ENCODE results near the gene CEP126.
"Not testable (repeated sequence)": the region's sequence is repeated elsewhere in the genome, so short reads cannot be mapped to it uniquely, and the experiment has no call there.

The CEP126 gene

DNA sequence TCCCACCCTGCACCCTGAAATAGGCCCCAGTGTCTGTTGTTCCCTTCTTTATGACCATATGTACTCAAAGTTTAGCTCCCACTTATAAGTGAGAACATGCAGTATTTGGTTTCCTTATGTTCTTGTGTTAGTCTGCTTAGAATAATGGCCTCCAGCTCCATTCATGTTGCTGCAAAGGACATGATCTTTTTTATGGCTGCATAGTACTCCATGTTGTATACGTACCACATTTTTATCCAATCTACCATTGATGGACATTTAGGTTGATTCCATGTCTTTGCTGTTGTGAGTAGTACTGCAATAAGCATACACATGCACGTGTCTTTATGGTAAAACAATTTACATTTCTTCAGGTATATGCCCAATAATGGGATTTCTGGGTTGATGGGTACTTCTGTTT, 60.9 kb downstream of the CEP126 start:
- no CpG with 5 or more reads among the region's 2 CpGs for WGBS (ENCODE audit: insufficient coverage, insufficient read length)
- no peak for DNase-seq (ENCODE audit: low read depth, low spot score)
- Histone ChIP-seq H3K9me3 (ENCODE audit: control insufficient read depth, insufficient read depth, low read length) (no peaks in the 10 kb centered on the region), H3K4me1 (ENCODE audit: control insufficient read depth, insufficient read depth, low read length) (no peaks in the 10 kb centered on the region), H3K27me3 (ENCODE audit: control insufficient read depth, insufficient read depth, low read length) (no peaks in the 10 kb centered on the region), H3K27ac (ENCODE audit: low read length) (no peak overlapping the region), H3K36me3 (ENCODE audit: control insufficient read depth, insufficient read depth, low read length) (no peaks in the 10 kb centered on the region), H3K4me3 (ENCODE audit: low read length) (no peak overlapping the region)

DNA sequence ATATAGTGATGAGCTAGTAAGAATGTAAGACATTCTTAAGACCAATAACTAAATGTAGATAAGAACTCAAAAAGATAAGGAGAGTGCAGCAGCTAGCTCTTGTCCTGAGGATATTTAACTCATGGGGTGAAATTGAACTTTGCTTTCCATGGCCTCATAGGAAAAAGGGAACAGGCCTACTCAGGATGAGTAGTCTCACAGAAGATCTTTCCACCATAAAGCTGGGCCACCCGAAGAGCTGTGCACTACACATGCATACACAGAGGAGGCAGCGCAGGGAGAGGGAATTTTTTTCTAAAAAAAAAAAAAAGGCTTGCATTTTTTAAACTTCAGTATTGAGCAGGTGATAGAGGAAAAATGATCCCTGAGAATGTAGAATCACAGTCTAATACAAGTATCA, 72.6 kb downstream of the CEP126 start:
- WGBS (ENCODE audit: insufficient coverage, insufficient read length) = no CpG with 5 or more reads among the region's 2 CpGs
- no peak for DNase-seq (ENCODE audit: low read depth, low spot score)
- Histone ChIP-seq H3K36me3 (ENCODE audit: control insufficient read depth, insufficient read depth, low read length) (no peaks in the 10 kb centered on the region), H3K27me3 (ENCODE audit: control insufficient read depth, insufficient read depth, low read length) (no peaks in the 10 kb centered on the region), H3K4me3 (ENCODE audit: low read length) (no peak overlapping the region), H3K27ac (ENCODE audit: low read length) (no peak overlapping the region), H3K9me3 (ENCODE audit: control insufficient read depth, insufficient read depth, low read length) (no peaks in the 10 kb centered on the region), H3K4me1 (ENCODE audit: control insufficient read depth, insufficient read depth, low read length) (no peaks in the 10 kb centered on the region)

GRCh38 chr11:101993172-101993571, 78.4 kb downstream of the CEP126 start:
- H3K4me1 ChIP-seq (ENCODE audit: control insufficient read depth, insufficient read depth, low read length) = no peaks in the 10 kb centered on the region
- H3K27me3 ChIP-seq (ENCODE audit: control insufficient read depth, insufficient read depth, low read length) = no peaks in the 10 kb centered on the region
- H3K4me3 ChIP-seq (ENCODE audit: low read length) = no peak overlapping the region
- H3K27ac ChIP-seq (ENCODE audit: low read length) = no peak overlapping the region
- no CpG with 5 or more reads among the region's 4 CpGs for WGBS (ENCODE audit: insufficient coverage, insufficient read length)
- H3K36me3 ChIP-seq (ENCODE audit: control insufficient read depth, insufficient read depth, low read length) = no peaks in the 10 kb centered on the region
- no peaks in the 10 kb centered on the region for H3K9me3 ChIP-seq (ENCODE audit: control insufficient read depth, insufficient read depth, low read length)
- no peak for DNase-seq (ENCODE audit: low read depth, low spot score)

DNA sequence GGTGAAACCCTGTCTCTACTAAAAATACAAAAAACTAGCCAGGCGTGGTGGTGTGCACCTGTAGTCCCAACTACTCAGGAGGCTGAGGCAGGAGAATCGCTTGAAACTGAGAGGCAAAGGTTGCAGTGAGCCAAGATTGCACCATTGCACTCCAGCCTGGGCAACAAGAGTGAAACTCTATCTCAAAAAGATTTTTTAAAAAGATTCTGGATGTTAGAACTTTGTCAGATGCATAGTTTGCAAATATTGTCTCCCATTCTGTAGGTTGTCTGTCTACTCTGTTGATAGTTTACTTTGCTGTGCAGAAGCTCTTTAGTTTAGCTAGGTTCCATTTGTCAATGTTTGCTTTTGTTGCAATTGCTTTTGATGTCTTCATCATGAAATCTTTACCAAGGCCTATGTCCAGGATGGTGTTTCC, 79.3 kb downstream of the CEP126 start:
- not testable (repeated sequence) for H3K4me1 ChIP-seq (ENCODE audit: control insufficient read depth, insufficient read depth, low read length); DNase-seq (ENCODE audit: low read depth, low spot score); H3K9me3 ChIP-seq (ENCODE audit: control insufficient read depth, insufficient read depth, low read length); H3K36me3 ChIP-seq (ENCODE audit: control insufficient read depth, insufficient read depth, low read length); H3K4me3 ChIP-seq (ENCODE audit: low read length); H3K27me3 ChIP-seq (ENCODE audit: control insufficient read depth, insufficient read depth, low read length); H3K27ac ChIP-seq (ENCODE audit: low read length)
- WGBS (ENCODE audit: insufficient coverage, insufficient read length) = no CpG with 5 or more reads among the region's 2 CpGs

DNA sequence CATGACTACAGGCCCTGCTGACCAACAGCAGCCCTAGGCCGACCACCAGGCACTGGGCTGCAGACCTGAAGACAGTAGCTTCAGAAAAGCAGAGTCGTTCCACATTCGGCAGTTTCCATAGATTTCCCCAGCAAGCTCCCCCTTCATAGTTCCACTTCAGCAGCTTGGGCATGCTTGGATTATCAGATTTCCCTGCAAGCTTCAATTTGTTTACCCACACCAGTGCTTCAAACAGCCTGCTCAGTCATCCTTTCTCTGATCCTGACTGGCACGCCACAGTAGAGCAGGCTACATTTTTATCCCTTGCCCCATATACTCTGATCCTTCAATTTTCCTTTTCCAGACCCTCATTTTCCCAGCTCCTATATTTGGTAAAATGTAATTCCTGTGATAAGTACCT, 81.3 kb downstream of the CEP126 start:
- H3K9me3 ChIP-seq (ENCODE audit: control insufficient read depth, insufficient read depth, low read length) = no peaks in the 10 kb centered on the region
- H3K4me3 ChIP-seq (ENCODE audit: low read length) = no peak overlapping the region
- no peaks in the 10 kb centered on the region for H3K36me3 ChIP-seq (ENCODE audit: control insufficient read depth, insufficient read depth, low read length)
- no CpG with 5 or more reads among the region's 4 CpGs for WGBS (ENCODE audit: insufficient coverage, insufficient read length)
- no peak for DNase-seq (ENCODE audit: low read depth, low spot score)
- H3K4me1 ChIP-seq (ENCODE audit: control insufficient read depth, insufficient read depth, low read length) = no peaks in the 10 kb centered on the region
- H3K27me3 ChIP-seq (ENCODE audit: control insufficient read depth, insufficient read depth, low read length) = no peaks in the 10 kb centered on the region
- H3K27ac ChIP-seq (ENCODE audit: low read length) = no peak overlapping the region

DNA sequence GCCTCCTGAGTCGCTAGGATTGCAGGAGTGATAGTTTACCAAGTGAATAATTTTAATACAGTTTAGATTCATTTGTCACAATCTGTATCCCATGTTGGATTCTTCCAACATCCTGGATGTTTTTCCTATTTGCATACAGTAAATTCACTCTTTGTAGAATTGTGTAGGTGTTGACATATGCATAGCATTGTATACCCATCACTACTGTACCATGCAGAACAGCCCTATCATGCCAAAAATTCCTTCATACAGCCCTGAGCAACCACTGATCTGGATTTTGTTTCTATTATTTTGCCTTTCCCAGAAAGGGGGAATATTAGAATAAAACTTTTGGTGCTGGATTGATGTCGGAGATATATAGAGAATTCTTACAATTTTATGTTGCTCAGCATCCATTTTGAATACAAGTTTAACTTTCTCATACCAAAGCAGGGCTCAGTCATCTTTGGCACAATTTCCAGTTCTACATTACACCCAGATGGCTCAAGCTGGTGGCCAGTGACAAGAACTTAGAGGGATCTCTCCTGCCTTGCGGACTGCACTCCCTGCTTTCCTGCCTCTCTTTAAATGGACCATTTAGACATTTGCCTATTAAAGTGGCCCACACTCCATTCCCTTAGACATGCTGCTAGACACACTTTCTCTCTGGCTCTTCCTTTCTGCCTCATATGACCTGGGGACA, 87.0 kb downstream of the CEP126 start:
- H3K9me3 ChIP-seq (ENCODE audit: control insufficient read depth, insufficient read depth, low read length) = no peaks in the 10 kb centered on the region
- DNase-seq (ENCODE audit: low read depth, low spot score) = no peak
- WGBS (ENCODE audit: insufficient coverage, insufficient read length) = no CpG with 5 or more reads among the region's 3 CpGs
- H3K27me3 ChIP-seq (ENCODE audit: control insufficient read depth, insufficient read depth, low read length) = no peaks in the 10 kb centered on the region
- no peak overlapping the region for H3K4me3 ChIP-seq (ENCODE audit: low read length)
- no peaks in the 10 kb centered on the region for H3K4me1 ChIP-seq (ENCODE audit: control insufficient read depth, insufficient read depth, low read length)
- no peak overlapping the region for H3K27ac ChIP-seq (ENCODE audit: low read length)
- H3K36me3 ChIP-seq (ENCODE audit: control insufficient read depth, insufficient read depth, low read length) = no peaks in the 10 kb centered on the region

DNA sequence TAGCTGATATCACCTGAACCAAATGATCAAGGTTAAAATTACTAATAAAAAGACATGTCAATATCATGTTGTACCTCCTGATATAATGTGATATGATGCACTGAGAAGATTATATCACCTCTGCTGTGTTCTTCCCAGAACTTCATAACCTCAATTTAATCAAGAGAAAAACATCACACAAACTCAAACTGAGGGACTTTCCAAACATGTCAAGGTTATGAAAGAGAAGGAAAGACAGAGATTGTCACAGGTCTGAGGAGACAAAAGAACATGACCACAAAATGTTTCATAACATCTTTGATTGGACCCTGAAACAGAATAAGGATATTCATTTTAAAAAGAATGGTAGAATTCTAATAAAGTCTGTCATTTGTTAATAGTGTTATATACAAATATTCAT, 89.4 kb downstream of the CEP126 start:
- H3K36me3 ChIP-seq (ENCODE audit: control insufficient read depth, insufficient read depth, low read length) = no peaks in the 10 kb centered on the region
- no peaks in the 10 kb centered on the region for H3K27me3 ChIP-seq (ENCODE audit: control insufficient read depth, insufficient read depth, low read length)
- H3K27ac ChIP-seq (ENCODE audit: low read length) = no peak overlapping the region
- no peaks in the 10 kb centered on the region for H3K4me1 ChIP-seq (ENCODE audit: control insufficient read depth, insufficient read depth, low read length)
- DNase-seq (ENCODE audit: low read depth, low spot score) = no peak
- H3K9me3 ChIP-seq (ENCODE audit: control insufficient read depth, insufficient read depth, low read length) = no peaks in the 10 kb centered on the region
- H3K4me3 ChIP-seq (ENCODE audit: low read length) = no peak overlapping the region

- Histone ChIP-seq H3K4me1 (ENCODE audit: control insufficient read depth, insufficient read depth, low read length) (no peaks in the 10 kb centered on the region), H3K27ac (ENCODE audit: low read length) (no peak overlapping the region), H3K4me3 (ENCODE audit: low read length) (no peak overlapping the region), H3K9me3 (ENCODE audit: control insufficient read depth, insufficient read depth, low read length) (no peaks in the 10 kb centered on the region), H3K36me3 (ENCODE audit: control insufficient read depth, insufficient read depth, low read length) (no peaks in the 10 kb centered on the region), H3K27me3 (ENCODE audit: control insufficient read depth, insufficient read depth, low read length) (no peaks in the 10 kb centered on the region)
- no CpG with 5 or more reads among the region's 4 CpGs for WGBS (ENCODE audit: insufficient coverage, insufficient read length)
- DNase-seq (ENCODE audit: low read depth, low spot score) = no peak
Measured at GRCh38 chr11:102005306-102005705, 90.5 kb downstream of the CEP126 start.

- Histone ChIP-seq H3K9me3 (ENCODE audit: control insufficient read depth, insufficient read depth, low read length) (no peaks in the 10 kb centered on the region), H3K4me1 (ENCODE audit: control insufficient read depth, insufficient read depth, low read length) (no peaks in the 10 kb centered on the region), H3K27me3 (ENCODE audit: control insufficient read depth, insufficient read depth, low read length) (no peaks in the 10 kb centered on the region), H3K4me3 (ENCODE audit: low read length) (no peak overlapping the region), H3K27ac (ENCODE audit: low read length) (no peak overlapping the region), H3K36me3 (ENCODE audit: control insufficient read depth, insufficient read depth, low read length) (no peaks in the 10 kb centered on the region)
- WGBS (ENCODE audit: insufficient coverage, insufficient read length) = no CpG with 5 or more reads among the region's 7 CpGs
- DNase-seq (ENCODE audit: low read depth, low spot score) = no peak
Measured at GRCh38 chr11:102006835-102007566, 92.2 kb downstream of the CEP126 start.

DNA sequence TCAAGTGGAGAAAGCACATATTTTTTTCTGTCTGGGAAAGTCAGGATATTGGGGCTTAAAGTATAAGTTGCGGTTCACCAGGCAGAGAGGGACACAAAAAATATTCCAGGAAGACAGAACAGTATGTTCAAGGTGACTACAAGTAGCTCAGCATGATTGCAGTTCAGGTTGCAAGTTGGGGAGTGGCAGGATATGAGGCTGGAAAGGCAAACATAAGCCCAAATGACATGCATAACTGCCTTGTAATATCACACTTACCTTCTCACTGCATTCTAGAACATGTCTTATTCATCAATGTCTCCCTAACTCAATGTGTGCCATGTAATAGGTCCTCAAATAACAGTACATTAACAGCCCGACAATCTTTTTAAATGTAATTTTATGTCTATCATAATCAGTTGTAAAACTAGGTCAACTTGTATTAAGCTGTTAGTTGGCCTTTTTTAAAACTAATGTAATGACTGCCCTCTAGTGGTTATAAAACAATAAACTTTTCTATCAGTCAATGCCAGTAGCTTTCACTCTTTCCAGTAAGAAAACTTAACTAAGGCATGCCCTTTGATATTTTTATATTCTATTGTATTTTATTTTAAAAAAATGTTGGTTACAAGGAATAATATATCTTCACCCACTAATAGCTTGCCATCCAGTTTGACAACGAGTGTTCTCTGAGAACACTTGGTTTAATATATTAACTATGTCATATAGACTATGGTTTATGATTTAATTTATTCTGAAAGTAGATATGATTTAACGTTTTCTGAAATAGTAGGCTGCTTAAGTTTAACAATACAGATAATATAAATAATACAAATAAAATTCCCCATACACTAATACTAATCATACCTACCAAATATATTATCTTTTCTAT, 93.0 kb downstream of the CEP126 start:
- H3K9me3 ChIP-seq (ENCODE audit: control insufficient read depth, insufficient read depth, low read length) = no peaks in the 10 kb centered on the region
- no peaks in the 10 kb centered on the region for H3K4me1 ChIP-seq (ENCODE audit: control insufficient read depth, insufficient read depth, low read length)
- H3K36me3 ChIP-seq (ENCODE audit: control insufficient read depth, insufficient read depth, low read length) = no peaks in the 10 kb centered on the region
- no peak overlapping the region for H3K27ac ChIP-seq (ENCODE audit: low read length)
- DNase-seq (ENCODE audit: low read depth, low spot score) = no peak
- WGBS (ENCODE audit: insufficient coverage, insufficient read length) = no CpG with 5 or more reads among the region's 4 CpGs
- no peak overlapping the region for H3K4me3 ChIP-seq (ENCODE audit: low read length)
- H3K27me3 ChIP-seq (ENCODE audit: control insufficient read depth, insufficient read depth, low read length) = no peaks in the 10 kb centered on the region

All from iPS DF 6.9 (cell line).